Tibial artery (tissue), 4 donors: ENCODE measurements around the gene LIFR.

Source experiments
- DNase-seq, 2 donors: peaks; one replicate each; pipeline ENCODE4 v3.0.0-alpha.2; 2019
- H3K27ac ChIP-seq, 2 donors: fragments of 200-600 bp; sonication (generic) in 1 of 2; 1 replicate in 1 of 2; 2 replicates in 1 of 2; pipeline ENCODE4 v1.5.1; 2018 to 2019; ENCODE audit warnings: mild to moderate bottlenecking in 1 of 2
- H3K27me3 ChIP-seq, 2 donors: fragments of 200-600 bp; sonication (generic) in 1 of 2; one replicate each; pipeline versions ENCODE4 v1.5.1 to v1.6.0; 2016 to 2019
- H3K36me3 ChIP-seq, 3 donors: fragments of 200-600 bp; sonication (generic) in 2 of 3; one replicate each; pipeline ENCODE4 v1.5.1; 2016 to 2019; ENCODE audit warnings: mild to moderate bottlenecking in 2 of 3
- H3K4me1 ChIP-seq, 4 donors: fragments of 200-600 bp; sonication (generic) in 2 of 4; 1 replicate in 3 of 4; 2 replicates in 1 of 4; pipeline ENCODE4 v1.5.1; 2016 to 2019
- H3K4me3 ChIP-seq, 2 donors: fragments of 200-600 bp; sonication (generic) in 1 of 2; 1 replicate in 1 of 2; 2 replicates in 1 of 2; pipeline ENCODE4 v1.5.1; 2018 to 2019; ENCODE audit warnings: mild to moderate bottlenecking in 2 of 2
- H3K9me3 ChIP-seq, 3 donors: fragments of 200-600 bp; sonication (generic) in 1 of 3; one replicate each; pipeline ENCODE4 v1.5.1; 2016 to 2019
- CTCF ChIP-seq, 2 experiments: fragments of 200-600 bp in 1 of 2; fragments of 450-650 bp in 1 of 2; IDR thresholded peaks; one replicate each; pipeline ENCODE4 v1.5.1; 2017 to 2019; ENCODE audit warnings: antibody characterized with exemption in 2 of 2, mild to moderate bottlenecking in 1 of 2, moderate library complexity in 1 of 2
- intact Hi-C: fragments of 100-400 bp; cut with DNase I; formaldehyde crosslinking; loops from one replicate; pipeline ENCODE4 v1.15.0; 2023; ENCODE audit warnings: low total_unique reads

The LIFR gene

GRCh38 chr5:38478166-38478565 is 78.3 kb downstream of the LIFR start:
- TF ChIP-seq CTCF (IDR thresholded peaks at IDR 0.05) = no peak
- no peak overlapping the region for H3K4me3 ChIP-seq
- H3K36me3 ChIP-seq = peaks cover 20 to 30% (median 26%) of the 10 kb centered on the region in 3 donors
- intact Hi-C loops = no loop called here
- no peak for DNase-seq
- H3K4me1 ChIP-seq = no peaks in the 10 kb centered on the region
- H3K27ac ChIP-seq = no peak overlapping the region
- H3K9me3 ChIP-seq = no peaks in the 10 kb centered on the region
- H3K27me3 ChIP-seq = no peaks in the 10 kb centered on the region

- H3K4me3 ChIP-seq = no peak overlapping the region
- intact Hi-C loops = no loop called here
- H3K27me3 ChIP-seq = no peaks in the 10 kb centered on the region
- no peak for TF ChIP-seq CTCF (IDR thresholded peaks at IDR 0.05)
- no peak overlapping the region for H3K27ac ChIP-seq
- no peaks in the 10 kb centered on the region for H3K9me3 ChIP-seq
- H3K36me3 ChIP-seq = peaks cover 0 to 4% (median 0%) of the 10 kb centered on the region in 3 donors
- no peak for DNase-seq
- H3K4me1 ChIP-seq = peaks cover 12 to 22% (median 21%) of the 10 kb centered on the region in 4 donors
Observed at GRCh38 chr5:38473008-38473407, 83.4 kb downstream of the LIFR start.

- TF ChIP-seq CTCF (IDR thresholded peaks at IDR 0.05) = no peak
- Histone ChIP-seq H3K4me1 (peaks cover 17 to 27% (median 26%) of the 10 kb centered on the region in 4 donors), H3K27ac (no peak overlapping the region), H3K36me3 (peaks cover 0 to 4% (median 0%) of the 10 kb centered on the region in 3 donors), H3K4me3 (no peak overlapping the region), H3K9me3 (no peaks in the 10 kb centered on the region), H3K27me3 (no peaks in the 10 kb centered on the region)
- DNase-seq = no peak
- intact Hi-C loops = no loop called here
Observed at GRCh38 chr5:38472541-38472940, 83.9 kb downstream of the LIFR start.

GRCh38 chr5:38471709-38472108 is 84.7 kb downstream of the LIFR start:
- TF ChIP-seq CTCF (IDR thresholded peaks at IDR 0.05) = no peak
- no peak for DNase-seq
- H3K9me3 ChIP-seq = no peaks in the 10 kb centered on the region
- intact Hi-C loops = no loop called here
- no peaks in the 10 kb centered on the region for H3K27me3 ChIP-seq
- H3K36me3 ChIP-seq = peaks cover 0 to under 1% (median 0%) of the 10 kb centered on the region in 3 donors
- no peak overlapping the region for H3K4me3 ChIP-seq
- H3K4me1 ChIP-seq = peaks cover 21 to 35% (median 34%) of the 10 kb centered on the region in 4 donors
- no peak overlapping the region for H3K27ac ChIP-seq

- intact Hi-C loops = no loop called here
- Histone ChIP-seq H3K27me3 (no peaks in the 10 kb centered on the region), H3K9me3 (no peaks in the 10 kb centered on the region), H3K4me3 (peak overlapping the region; percentile 15 to 23), H3K27ac (peak overlapping the region; percentile 78 to 91), H3K4me1 (peaks cover 21 to 52% (median 50%) of the 10 kb centered on the region in 4 donors), H3K36me3 (no peaks in the 10 kb centered on the region)
- TF ChIP-seq CTCF (IDR thresholded peaks at IDR 0.05) = no peak
- no peak for DNase-seq
Observed at GRCh38 chr5:38469707-38470267, 86.7 kb downstream of the LIFR start.
